GM10248 (cell line): Measurements from ENCODE around the gene SPATA2.

ENCODE experiments used
- CTCF ChIA-PET: fragments of 300-600 bp; sonication (Branson Sonifier 250); formaldehyde crosslinking; extraction: SDS; loops from one replicate; lab custom pipeline; 2021; ENCODE audit warnings: antibody characterized with exemption; lab: Yijun Ruan, JAX
- POLR2A ChIA-PET: fragments of 350-650 bp; sonication (Branson Sonifier 250); formaldehyde crosslinking; extraction: SDS; loops from one replicate; lab custom pipeline; 2020; ENCODE audit warnings: antibody characterized with exemption; lab: Yijun Ruan, JAX
- DNase-seq: peaks from one replicate; pipeline ENCODE4 v3.0.0; 2012; ENCODE audit errors: extremely low spot score
- TF ChIP-seq, protein P1 (sequence below): IDR thresholded peaks from 2 replicates; pipeline ENCODE4 v1.5.1; 2012; ENCODE audit warnings: mild to moderate bottlenecking, low read depth; ENCODE audit errors: extremely low read depth, missing control alignments, control extremely low read depth

The SPATA2 gene

DNA sequence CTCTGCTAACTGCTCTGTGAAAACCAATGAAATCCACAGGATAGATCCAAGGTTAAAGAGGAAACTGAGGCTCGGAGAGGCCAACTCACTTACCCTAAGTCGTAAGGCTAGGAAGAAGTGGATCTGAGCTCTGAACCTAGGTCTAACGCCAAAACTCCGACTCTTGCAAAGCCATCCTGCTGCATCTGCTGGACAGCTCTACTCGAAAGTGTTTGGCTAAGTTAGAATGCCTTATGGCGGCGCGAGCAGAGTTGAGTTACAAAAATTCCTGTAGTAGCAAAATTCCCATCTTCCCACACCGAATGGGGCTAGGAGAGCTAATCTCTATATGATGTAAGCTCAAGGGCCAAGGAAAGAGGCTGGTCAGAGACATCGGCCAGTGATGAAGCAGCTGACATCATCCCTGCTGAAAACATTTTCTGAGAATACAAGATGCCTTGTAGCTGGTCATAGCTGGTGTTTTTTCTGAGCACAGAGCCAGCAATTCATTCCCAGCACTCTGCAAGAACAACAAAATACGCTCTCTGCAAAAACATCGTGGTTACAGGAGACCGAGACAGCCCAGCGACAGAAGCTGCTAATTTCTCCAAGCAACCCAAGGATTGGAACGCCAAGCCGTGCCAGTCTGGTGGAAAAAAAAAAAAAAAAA, 1.8 kb downstream of the SPATA2 start:
- ChIA-PET CTCF (interaction anchor here (0.9 to 4.6 kb wide), 15 partner anchors 9 to 372 kb away, joined by 3 to 17 read pairs (median 4); no protein-coding TSS in a partner anchor), POLR2A (interaction anchor here (0.7 kb wide), 1 partner anchor 564 kb away, joined by 3 read pairs; no protein-coding TSS in a partner anchor)
- no peak for DNase-seq
- TF ChIP-seq, protein P1, sequence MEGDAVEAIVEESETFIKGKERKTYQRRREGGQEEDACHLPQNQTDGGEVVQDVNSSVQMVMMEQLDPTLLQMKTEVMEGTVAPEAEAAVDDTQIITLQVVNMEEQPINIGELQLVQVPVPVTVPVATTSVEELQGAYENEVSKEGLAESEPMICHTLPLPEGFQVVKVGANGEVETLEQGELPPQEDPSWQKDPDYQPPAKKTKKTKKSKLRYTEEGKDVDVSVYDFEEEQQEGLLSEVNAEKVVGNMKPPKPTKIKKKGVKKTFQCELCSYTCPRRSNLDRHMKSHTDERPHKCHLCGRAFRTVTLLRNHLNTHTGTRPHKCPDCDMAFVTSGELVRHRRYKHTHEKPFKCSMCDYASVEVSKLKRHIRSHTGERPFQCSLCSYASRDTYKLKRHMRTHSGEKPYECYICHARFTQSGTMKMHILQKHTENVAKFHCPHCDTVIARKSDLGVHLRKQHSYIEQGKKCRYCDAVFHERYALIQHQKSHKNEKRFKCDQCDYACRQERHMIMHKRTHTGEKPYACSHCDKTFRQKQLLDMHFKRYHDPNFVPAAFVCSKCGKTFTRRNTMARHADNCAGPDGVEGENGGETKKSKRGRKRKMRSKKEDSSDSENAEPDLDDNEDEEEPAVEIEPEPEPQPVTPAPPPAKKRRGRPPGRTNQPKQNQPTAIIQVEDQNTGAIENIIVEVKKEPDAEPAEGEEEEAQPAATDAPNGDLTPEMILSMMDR = no peak

DNA sequence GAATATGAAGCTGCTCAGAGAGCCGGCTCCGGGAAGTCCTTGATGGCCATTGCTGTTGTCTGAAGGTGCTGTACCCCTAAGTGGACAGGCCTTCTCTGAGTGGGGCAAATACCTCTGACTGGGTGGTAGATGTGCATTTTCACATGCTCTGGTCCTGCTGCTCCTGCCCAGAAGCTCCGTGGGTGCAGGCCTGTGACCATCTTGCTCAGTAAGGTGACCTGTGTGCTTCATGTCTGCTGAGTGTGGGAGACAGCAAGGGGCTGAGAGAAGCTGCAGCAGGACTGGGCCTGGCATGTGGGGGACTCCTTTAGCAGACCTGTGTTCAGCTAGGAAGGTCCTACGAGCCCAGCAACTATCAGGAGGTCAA, 5.0 kb downstream of the SPATA2 start:
- TF ChIP-seq, protein P1 = no peak
- DNase-seq = no peak
- ChIA-PET POLR2A (no interaction called here), CTCF (interaction anchor here (1.5 to 4.6 kb wide), 2 partner anchors 24 to 27 kb away, joined by 3 to 17 read pairs; partner anchors contain the start of gene RNF114)

DNA sequence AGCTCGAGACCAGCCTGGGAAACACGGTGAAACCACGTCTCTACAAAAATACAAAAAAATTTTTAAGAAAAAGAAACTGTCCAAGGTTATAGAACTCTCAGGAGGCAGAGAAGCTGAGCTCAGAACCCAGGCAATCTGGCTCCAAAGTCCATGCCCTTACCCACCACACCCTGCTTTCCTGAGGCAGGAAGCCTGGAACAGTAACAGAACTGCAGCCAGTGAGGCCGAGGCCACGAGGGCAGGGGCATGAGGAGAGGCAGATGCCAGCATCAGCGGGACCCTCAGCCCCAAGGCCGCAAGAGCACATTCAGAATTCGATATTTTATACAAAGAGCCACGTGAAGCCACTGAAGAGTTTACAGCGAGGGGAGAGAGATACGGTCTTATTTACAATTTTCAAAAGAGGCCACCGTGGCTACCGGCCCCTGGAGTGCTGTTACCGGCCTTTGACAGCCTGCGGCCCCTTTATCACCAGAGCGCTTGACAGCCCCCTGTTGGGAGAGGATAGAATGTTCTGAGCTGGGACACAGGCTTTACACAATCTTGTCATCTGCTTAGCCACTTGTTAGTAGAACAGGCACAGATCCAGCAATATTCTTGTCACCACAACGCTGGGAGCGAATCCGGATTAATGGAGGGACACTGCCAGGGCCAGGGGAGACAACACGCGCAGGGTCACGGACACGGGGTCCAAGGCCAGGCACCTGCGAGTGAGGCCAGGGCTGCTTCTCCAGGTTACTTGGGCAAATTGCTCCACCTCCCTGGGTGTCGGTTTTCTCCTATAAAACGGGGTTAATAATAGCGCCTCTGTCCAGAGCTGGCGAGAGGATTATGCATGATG, 5.6 kb downstream of the SPATA2 start:
- DNase-seq = no peak
- ChIA-PET POLR2A (no interaction called here), CTCF (interaction anchor here (1.5 kb wide), 1 partner anchor 27 kb away, joined by 3 read pairs; the partner anchor contains the start of gene RNF114)
- TF ChIP-seq, protein P1 = no peak

DNA sequence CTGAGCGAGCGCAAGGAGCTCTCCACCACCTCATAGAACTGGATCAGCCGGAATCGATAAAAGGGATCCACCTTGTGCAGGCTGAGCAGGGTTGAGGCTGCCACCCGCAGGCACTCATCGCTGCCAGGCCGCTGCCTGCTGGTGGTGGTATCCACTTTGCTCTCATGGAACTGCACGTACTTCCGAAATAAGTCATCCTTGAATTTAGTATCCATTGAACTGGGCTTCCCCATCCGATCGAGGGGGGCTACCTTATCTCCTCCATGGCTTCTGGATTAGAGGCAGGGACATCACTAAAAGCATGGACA, 7.1 kb downstream of the SPATA2 start:
- TF ChIP-seq, protein P1 = no peak
- POLR2A ChIA-PET = no interaction called here
- DNase-seq = no peak
- CTCF ChIA-PET = no interaction called here

DNA sequence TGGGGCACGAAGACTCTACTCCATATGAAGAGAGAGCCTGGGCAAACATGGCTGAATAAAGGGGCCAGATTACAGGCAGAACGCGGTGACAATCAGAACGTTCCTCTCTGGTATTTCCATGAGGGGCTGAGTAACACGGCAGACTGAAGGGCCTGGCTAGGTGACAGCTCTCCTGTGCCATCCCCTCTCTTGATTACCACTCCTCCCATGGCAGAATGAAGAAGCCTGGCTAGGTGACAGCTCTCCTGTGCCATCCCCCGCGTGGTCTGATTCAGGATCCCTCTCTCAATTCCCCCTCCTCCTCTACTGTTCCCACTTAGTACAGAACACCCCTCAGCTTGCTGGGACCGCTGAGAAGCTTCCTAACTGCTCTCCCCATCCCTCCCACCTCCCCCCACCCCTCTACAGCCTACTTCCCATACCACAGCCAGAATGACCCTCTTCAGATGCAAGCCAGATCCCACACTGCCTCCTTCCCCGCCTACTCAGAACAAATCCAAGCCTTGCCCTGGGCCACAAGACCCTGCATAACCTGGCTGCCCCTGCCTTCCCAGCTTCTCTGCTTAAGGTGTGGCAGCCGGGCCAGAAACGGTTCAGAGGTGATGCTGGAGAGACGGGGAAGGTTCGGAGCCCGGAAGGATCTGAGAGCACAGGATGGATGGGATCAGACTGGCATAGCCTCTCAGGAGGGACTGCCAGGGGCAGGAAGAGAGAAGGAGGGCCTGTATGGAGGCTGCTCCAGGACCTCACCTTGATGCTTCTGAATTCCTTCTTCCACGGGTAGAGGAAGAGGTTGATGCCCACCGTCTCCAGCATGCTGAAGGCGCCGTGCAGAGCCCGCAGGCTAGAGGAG, 7.7 kb downstream of the SPATA2 start:
- CTCF ChIA-PET = interaction anchor here (0.9 to 1.5 kb wide), 4 partner anchors 15 to 295 kb away, joined by 3 to 5 read pairs (median 4); no protein-coding TSS in a partner anchor
- POLR2A ChIA-PET = interaction anchor here (3.3 kb wide), 1 partner anchor 9 kb away, joined by 18 read pairs; no protein-coding TSS in a partner anchor
- no peak for DNase-seq
- TF ChIP-seq, protein P1 = no peak

DNA sequence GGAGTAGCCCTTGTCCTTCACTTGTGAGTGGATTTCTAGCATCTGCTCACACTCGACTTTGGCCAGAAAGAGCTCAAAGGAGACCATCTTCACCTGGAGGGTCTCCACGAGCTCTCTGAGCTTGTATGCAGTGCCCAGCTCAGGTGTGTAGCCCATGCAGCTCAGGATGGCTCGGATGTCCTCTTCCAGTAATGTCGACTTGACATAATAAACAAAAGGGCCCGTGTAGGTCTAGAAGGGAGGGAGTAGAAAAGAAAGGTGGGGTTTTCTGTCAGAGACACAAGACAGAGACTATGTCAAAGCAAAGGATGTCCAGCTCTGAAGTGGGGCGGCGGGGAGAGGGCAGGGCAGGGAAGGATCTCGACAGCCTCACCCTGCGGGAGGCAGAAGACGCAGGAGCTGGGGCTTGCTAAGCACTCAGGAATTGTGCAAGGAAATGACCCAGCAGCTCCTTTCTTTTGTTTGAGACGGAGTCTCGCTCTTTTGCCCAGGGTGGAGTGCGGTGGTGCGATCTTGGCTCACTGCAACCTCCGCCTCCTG, 8.6 kb downstream of the SPATA2 start:
- DNase-seq = no peak
- TF ChIP-seq, protein P1 = no peak
- ChIA-PET CTCF (interaction anchor here (0.9 to 1.5 kb wide), 6 partner anchors 14 to 296 kb away, joined by 3 to 5 read pairs (median 3); no protein-coding TSS in a partner anchor), POLR2A (interaction anchor here (3.3 kb wide), 1 partner anchor 10 kb away, joined by 18 read pairs; no protein-coding TSS in a partner anchor)
